GDM1 (cell line): Measurements from ENCODE around the gene POU2F1.

ENCODE experiments used
- DNase-seq: peaks from one replicate; lab custom pipeline; 2025; lab: John Stamatoyannopoulos, UW

POU2F1 gene

GRCh38 chr1:167220537-167221125 is at the start of gene POU2F1:
POU2F1 (plus strand) TSS chr1:167220886; CDS start chr1:167220898, 12 bp downstream.
- DNase-seq: peak; percentile 97

GRCh38 chr1:167171286-167171929 is 49.3 kb upstream of the POU2F1 start:
- DNase-seq: no peak

- no peak for DNase-seq
These were observed 47.0 kb upstream of the POU2F1 start for GRCh38 chr1:167173516-167174184.

GRCh38 chr1:167175901-167176300 is 44.8 kb upstream of the POU2F1 start:
- DNase-seq: no peak

- no peak for DNase-seq
These were observed 41.9 kb upstream of the POU2F1 start for GRCh38 chr1:167178831-167179230.

- DNase-seq: no peak
These were observed 37.9 kb upstream of the POU2F1 start for GRCh38 chr1:167182571-167183320.

DNA sequence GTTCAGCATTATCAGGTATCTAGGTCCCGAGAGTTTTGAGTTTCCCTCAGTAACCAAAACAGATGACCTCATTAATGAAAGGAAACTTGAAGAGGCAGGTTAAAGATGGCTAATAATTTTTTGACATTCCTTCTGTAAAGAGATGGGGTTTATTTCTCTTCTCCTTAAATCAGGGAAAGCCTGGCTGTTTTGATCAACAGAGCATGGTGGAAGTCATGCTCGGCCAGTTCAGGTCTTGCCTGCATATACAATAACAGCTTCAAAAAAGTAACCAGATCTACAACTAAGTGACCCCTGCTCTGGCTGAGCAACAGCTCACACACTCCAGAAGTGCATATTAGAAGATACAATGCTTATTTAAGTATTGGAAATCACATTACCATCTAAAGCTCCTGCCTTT is 36.6 kb upstream of the POU2F1 start:
- no peak for DNase-seq

GRCh38 chr1:167185062-167185461 is 35.6 kb upstream of the POU2F1 start:
- no peak for DNase-seq

DNA sequence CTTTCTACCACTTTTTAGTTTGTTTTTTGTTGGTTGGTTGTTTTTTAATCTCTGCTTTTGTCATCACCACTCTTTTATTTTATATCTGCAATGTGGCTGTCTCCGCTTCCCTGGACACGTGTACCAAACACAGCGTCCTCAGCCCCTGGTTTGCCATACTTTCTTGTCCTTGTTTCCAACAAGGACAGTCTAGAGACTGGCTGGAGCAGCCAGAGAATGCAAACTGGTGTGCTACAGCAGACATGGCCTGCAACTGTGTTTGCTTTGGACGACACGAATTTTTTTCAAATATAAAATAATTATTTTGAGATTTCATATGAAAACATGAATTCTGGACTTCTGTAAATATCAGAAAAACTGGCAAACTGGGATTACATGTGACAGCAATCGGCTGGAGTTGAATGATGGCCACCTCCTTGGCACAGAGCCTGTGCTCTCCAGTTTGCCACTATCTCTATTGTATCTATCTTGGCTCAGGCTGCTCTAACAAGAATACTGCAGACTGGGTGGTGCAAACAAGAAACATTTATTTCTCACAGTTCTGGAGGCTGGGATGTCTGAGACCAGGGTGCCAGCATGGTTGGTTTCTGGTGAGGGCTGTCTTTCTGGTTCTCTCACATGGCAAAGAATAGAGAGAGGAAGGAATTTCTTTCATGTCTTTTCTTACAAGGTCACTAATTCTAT is 34.6 kb upstream of the POU2F1 start:
- DNase-seq: no peak

DNA sequence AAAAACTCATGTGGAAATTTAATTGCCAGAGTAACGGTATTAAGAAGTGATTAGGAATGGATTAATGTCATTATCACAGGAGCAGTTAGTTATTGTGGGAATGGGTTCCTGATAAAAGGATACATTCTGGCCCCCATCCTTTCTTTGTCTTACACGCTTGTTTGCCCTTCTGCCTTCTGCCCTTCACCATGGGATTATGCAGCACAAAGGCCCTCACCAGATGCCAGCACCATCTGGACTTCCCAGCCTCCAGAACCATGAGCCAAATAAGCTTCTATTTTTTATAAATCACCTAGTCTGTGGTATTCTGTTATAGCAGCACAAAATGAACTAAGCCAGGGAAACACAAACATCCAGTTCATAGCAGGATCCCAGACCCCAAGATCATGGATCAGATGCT is 33.9 kb upstream of the POU2F1 start:
- no peak for DNase-seq

DNA sequence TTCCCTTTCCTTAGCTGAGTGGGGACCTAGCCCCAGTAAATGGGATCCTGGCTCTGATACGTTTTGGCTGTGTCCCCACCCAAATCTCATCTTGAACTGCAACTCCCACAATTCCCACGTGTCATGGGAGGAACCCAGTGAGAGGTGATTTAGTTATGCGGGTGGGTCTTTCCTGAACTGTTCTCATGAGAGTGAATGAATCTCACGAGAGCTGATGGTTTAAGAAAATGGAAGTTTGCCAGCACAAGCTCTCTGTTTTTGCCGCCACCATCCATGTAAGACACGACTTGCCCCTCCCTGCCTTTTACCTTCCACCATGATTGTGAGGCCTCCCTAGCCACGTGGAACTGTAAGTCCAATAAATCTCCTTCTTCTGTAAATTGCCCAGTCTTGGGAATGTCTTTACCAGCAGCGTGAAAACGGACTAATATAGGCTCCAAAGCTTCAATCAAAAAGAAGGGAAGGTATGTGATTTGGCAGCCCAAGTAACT is 29.9 kb upstream of the POU2F1 start:
- DNase-seq: no peak

- no peak for DNase-seq
These were observed 28.7 kb upstream of the POU2F1 start for GRCh38 chr1:167191958-167192357.

DNA sequence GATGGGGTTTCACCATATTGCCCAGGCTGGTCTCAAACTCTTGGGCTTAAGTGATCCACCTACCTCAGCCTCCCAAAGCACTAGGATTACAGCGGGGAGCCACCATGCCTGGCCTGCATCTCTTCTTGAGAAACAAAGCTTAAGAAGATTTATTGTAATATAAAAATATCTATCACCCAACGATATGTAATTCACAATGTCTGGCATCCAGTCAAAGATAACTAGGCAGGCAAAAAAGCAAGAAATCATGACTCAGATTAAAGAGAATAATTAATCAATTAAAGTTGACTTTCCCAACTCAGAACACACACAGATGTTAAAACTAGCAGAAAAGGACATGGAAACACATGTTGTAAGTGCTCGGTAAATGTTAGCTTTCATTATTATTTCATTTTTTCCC is 26.5 kb upstream of the POU2F1 start:
- no peak for DNase-seq

GRCh38 chr1:167196166-167196565 is 24.5 kb upstream of the POU2F1 start:
- no peak for DNase-seq

DNA sequence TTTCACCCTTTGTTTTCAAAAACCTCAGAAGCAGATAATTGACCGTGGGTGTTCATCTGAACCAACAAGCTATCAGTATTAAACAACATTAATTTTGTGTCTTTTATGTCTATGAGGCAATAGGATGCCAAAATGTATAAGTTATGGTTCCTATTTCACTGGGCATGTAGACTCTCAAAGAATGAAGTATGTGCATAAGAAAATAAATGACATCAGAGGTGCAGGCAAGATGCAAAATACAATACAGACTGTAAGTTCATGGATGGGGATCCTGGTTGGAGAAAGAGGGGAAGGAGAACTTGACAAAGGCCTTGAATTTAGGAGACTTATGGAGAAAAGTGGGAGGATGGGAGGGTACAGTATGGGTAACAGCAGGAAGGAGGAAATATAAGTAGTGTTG is 23.4 kb upstream of the POU2F1 start:
- no peak for DNase-seq

GRCh38 chr1:167197692-167198091 is 23.0 kb upstream of the POU2F1 start:
- DNase-seq: no peak

DNA sequence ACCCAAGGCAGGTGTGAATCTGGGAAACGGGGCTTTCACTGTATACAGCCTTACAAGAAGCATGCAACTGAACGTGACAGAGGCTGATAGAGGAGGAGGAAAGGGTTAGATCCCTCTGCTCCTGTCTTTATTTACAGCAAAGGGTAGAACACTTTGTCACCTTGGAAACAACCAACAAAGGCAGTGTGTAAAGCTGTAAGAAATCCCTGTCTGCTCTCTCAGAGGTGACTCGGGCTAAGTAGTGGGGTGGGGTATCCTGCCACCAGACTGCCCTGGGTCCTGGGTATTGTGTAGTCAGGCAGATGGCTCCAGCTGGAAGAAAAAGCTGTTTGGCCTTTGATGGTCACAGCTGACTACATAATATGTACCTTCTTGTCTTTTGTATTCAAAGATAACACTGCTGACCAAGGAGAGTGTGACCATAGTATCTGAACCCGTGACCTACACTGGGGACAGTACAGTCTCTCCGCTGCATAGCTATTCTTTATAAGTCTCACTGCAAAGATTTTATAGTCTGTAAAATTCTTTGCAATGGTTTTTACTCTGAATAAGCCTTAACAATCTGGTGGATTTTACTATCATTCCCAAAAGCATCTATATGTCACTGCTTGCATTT is 22.1 kb upstream of the POU2F1 start:
- no peak for DNase-seq

GRCh38 chr1:167199656-167200055 is 21.0 kb upstream of the POU2F1 start:
- no peak for DNase-seq

DNA sequence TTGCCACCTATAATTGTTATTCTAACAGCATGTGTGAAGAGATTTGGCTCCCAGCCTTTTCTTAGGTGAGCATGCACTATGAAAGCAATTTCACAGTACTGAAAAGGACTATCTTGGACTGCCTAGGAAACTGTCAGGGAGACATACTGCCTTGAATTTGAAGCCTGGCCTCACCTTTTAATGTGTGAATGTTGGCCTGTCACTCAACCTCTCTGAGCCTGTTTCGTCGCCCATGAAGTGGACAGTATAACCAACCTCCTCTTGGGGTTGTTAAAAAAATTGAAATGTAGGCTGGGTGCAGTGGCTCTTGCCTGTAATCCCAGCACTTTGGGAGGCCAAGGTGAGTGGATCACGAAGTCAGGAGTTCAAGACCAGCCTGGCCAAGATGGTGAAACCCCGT is 20.4 kb upstream of the POU2F1 start:
- DNase-seq: no peak

GRCh38 chr1:167200749-167201148 is 19.9 kb upstream of the POU2F1 start:
- no peak for DNase-seq

DNA sequence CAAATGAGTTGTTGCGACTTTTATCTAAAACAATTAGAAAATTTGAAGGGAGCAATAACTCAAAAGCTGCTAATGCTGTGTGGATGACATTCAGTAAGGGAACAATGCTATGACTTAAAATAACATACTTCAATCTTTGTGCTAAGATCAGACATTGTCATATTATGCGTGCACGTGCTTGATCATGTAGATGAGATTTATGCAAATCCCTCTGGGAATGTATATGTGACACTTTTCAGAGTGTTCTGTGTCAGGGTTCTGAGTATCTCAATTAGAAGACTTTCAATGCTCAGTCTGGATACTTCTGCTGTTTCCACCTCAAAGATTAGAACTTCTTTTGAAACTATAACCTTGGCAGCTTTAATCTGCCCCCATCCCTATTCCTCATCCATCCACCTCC is 18.6 kb upstream of the POU2F1 start:
- DNase-seq: no peak
